Measurements from ENCODE around the gene NTNG1.

DNA sequence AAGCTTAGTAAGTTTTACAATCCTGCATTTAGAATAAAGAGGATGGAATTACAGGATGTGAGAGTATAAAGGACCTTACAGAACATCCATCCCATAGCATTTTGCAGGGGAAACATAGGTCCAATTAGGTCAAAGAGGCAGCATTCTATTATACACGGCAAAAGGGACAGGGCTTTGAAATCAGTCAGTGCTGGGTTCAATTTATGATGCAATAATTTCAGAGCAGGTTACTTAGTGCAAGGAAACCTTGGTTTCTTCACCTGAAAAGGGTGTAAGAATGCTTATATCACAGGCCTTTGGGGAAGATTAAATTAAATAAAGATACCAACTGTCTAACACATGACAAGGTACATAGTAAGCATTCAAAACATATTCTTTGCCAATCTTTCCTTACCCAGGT is 17.1 kb upstream of the NTNG1 start:
- TF ChIP-seq, protein P1, sequence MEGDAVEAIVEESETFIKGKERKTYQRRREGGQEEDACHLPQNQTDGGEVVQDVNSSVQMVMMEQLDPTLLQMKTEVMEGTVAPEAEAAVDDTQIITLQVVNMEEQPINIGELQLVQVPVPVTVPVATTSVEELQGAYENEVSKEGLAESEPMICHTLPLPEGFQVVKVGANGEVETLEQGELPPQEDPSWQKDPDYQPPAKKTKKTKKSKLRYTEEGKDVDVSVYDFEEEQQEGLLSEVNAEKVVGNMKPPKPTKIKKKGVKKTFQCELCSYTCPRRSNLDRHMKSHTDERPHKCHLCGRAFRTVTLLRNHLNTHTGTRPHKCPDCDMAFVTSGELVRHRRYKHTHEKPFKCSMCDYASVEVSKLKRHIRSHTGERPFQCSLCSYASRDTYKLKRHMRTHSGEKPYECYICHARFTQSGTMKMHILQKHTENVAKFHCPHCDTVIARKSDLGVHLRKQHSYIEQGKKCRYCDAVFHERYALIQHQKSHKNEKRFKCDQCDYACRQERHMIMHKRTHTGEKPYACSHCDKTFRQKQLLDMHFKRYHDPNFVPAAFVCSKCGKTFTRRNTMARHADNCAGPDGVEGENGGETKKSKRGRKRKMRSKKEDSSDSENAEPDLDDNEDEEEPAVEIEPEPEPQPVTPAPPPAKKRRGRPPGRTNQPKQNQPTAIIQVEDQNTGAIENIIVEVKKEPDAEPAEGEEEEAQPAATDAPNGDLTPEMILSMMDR (IDR thresholded peaks at IDR 0.05; ENCODE audit: borderline replicate concordance, extremely low read depth, low read length, poor library complexity, severe bottlenecking): no peak
- no peak for TF ChIP-seq EZH2 (IDR thresholded peaks at IDR 0.05; ENCODE audit: borderline replicate concordance, low read depth, low read length, severe bottlenecking)

All from DND-41 (cell line).